H1 (cell line): ENCODE data around the gene PLA2G1B. TPM values are rescaled to one million over a fixed set of nuclear protein-coding genes. Genes with fewer than 3 reads are reported as not detected.

Experiments used
- CTCF ChIA-PET: fragments of 300-600 bp; sonication (Branson Sonifier 250); formaldehyde crosslinking; loops from one replicate; lab custom pipeline; 2021; ENCODE audit not compliant: partially characterized antibody; lab: Charles Lee
- POLR2A ChIA-PET: fragments of 300-600 bp; sonication (Branson Sonifier 250); formaldehyde crosslinking; loops from one replicate; lab custom pipeline; 2021; ENCODE audit warnings: inconsistent platforms; ENCODE audit not compliant: partially characterized antibody; lab: Charles Lee
- DNase-seq, 2 experiments: peaks; one replicate each; pipeline versions ENCODE4 v3.0.0 to v3.0.0-alpha.2; 2010 to 2022; ENCODE audit warnings: low spot score in 2 of 2, low read depth in 1 of 2, mixed read lengths in 1 of 2
- FAIRE-seq: peaks from 2 replicates; lab custom pipeline; 2011; peaks lifted over from hg19 to GRCh38; lab: Jason Lieb, UNC
- H2AFZ ChIP-seq: 2 replicates; pipeline ENCODE4 v1.8.1; 2012; ENCODE audit warnings: low read length, inconsistent platforms
- H2AK5ac ChIP-seq: 2 replicates; pipeline ENCODE4 v1.6.1; 2013; ENCODE audit warnings: low read depth, low read length
- H2BK120ac ChIP-seq: replicated peaks from 2 replicates; pipeline ENCODE3; 2013; ENCODE audit warnings: low read depth, low read length, inconsistent platforms
- H2BK12ac ChIP-seq: 2 replicates; pipeline ENCODE4 v1.6.1; 2013; ENCODE audit warnings: low read depth, low read length
- H2BK15ac ChIP-seq: 2 replicates; pipeline ENCODE4 v1.6.1; 2013; ENCODE audit warnings: low read length
- H2BK20ac ChIP-seq: 2 replicates; pipeline ENCODE4 v1.6.1; 2013; ENCODE audit warnings: low read length
- H2BK5ac ChIP-seq: 2 replicates; pipeline ENCODE4 v1.6.1; 2013; ENCODE audit warnings: low read depth, low read length
- H3K14ac ChIP-seq: 2 replicates; pipeline ENCODE4 v1.6.1; 2013; ENCODE audit warnings: inconsistent platforms; ENCODE audit not compliant: insufficient read length
- H3K18ac ChIP-seq: 2 replicates; pipeline ENCODE4 v1.6.1; 2013; ENCODE audit warnings: low read length; ENCODE audit errors: extremely low read depth
- H3K23ac ChIP-seq: 2 replicates; pipeline ENCODE4 v1.6.1; 2013; ENCODE audit warnings: inconsistent platforms; ENCODE audit not compliant: insufficient read length
- H3K23me2 ChIP-seq: 2 replicates; pipeline ENCODE4 v1.6.1; 2013; ENCODE audit warnings: low read depth, low read length
- H3K27ac ChIP-seq: 2 replicates; pipeline ENCODE4 v1.6.1; 2011; ENCODE audit warnings: low read depth, low read length, inconsistent platforms
- H3K27me3 ChIP-seq, 4 experiments: replicated peaks in 1 of 4; 1 replicate in 1 of 4; 2 replicates in 3 of 4; pipeline versions ENCODE4 v1.6.1 to v1.8.1; 2011 to 2013; ENCODE audit warnings: low read length in 3 of 4, mild to moderate bottlenecking in 3 of 4, inconsistent platforms in 2 of 4, mixed read lengths in 2 of 4, moderate library complexity in 1 of 4; ENCODE audit not compliant: control insufficient read depth in 3 of 4, insufficient read depth in 3 of 4; ENCODE audit errors: extremely low read depth in 1 of 4
- H3K36me3 ChIP-seq, 4 experiments: 2 replicates each; pipeline versions ENCODE4 v1.6.1 to v1.8.1; 2011 to 2013; ENCODE audit warnings: mild to moderate bottlenecking in 4 of 4, low read length in 3 of 4, moderate library complexity in 2 of 4, control low read depth in 1 of 4, inconsistent platforms in 1 of 4; ENCODE audit not compliant: insufficient read depth in 4 of 4, control insufficient read depth in 2 of 4
- H3K4ac ChIP-seq: replicated peaks from 2 replicates; pipeline ENCODE3; 2013; ENCODE audit warnings: low read length, low read depth, mixed read lengths, inconsistent platforms; ENCODE audit not compliant: insufficient read length
- H3K4me1 ChIP-seq, 4 experiments: replicated peaks in 1 of 4; 1 replicate in 1 of 4; 2 replicates in 3 of 4; pipeline versions ENCODE4 v1.6.1 to v1.8.1; 2011 to 2013; ENCODE audit warnings: low read length in 3 of 4, inconsistent platforms in 2 of 4, mixed read lengths in 1 of 4; ENCODE audit not compliant: insufficient read depth in 4 of 4, control insufficient read depth in 3 of 4
- H3K4me2 ChIP-seq, 2 experiments: 2 replicates each; pipeline versions ENCODE4 v1.6.1 to v1.8.1; 2011 to 2013; ENCODE audit warnings: low read depth in 2 of 2, low read length in 2 of 2, control low read depth in 1 of 2, inconsistent platforms in 1 of 2, mild to moderate bottlenecking in 1 of 2; ENCODE audit not compliant: insufficient read depth in 1 of 2
- H3K4me3 ChIP-seq, 4 experiments: fragments of 200-600, 300-600 bp in 1 of 4; sonication (generic), shearing (Covaris generic), sonication (Bioruptor Twin) in 1 of 4; 2 replicates each; pipeline versions ENCODE4 v1.5.1 to v1.8.1; 2011 to 2016; ENCODE audit warnings: low read length in 4 of 4, low read depth in 3 of 4, control low read depth in 2 of 4, inconsistent platforms in 2 of 4, mild to moderate bottlenecking in 2 of 4, mixed read lengths in 1 of 4, moderate library complexity in 1 of 4; ENCODE audit not compliant: insufficient read depth in 2 of 4; ENCODE audit errors: extremely low read depth in 1 of 4
- H3K56ac ChIP-seq: replicated peaks from 2 replicates; pipeline ENCODE3; 2013; ENCODE audit warnings: low read depth, mild to moderate bottlenecking, mixed read lengths, low read length, inconsistent platforms; ENCODE audit not compliant: insufficient read length
- H3K79me1 ChIP-seq: 2 replicates; pipeline ENCODE4 v1.6.1; 2013; ENCODE audit warnings: low read depth, low read length, control low read depth
- H3K79me2 ChIP-seq, 2 experiments: 2 replicates each; pipeline versions ENCODE4 v1.6.1 to v1.8.1; 2012 to 2013; ENCODE audit warnings: low read length in 2 of 2, mild to moderate bottlenecking in 2 of 2, inconsistent platforms in 1 of 2; ENCODE audit not compliant: insufficient read depth in 2 of 2, control insufficient read depth in 1 of 2
- H3K9ac ChIP-seq, 4 experiments: replicated peaks in 1 of 4; 1 replicate in 1 of 4; 2 replicates in 3 of 4; pipeline versions ENCODE4 v1.6.1 to v1.8.1; 2011 to 2013; ENCODE audit warnings: low read depth in 3 of 4, low read length in 3 of 4, control low read depth in 2 of 4, mild to moderate bottlenecking in 2 of 4, moderate library complexity in 2 of 4, inconsistent platforms in 1 of 4; ENCODE audit errors: extremely low read depth in 1 of 4
- H3K9me3 ChIP-seq, 2 experiments: 2 replicates each; pipeline versions ENCODE4 v1.6.1 to v1.8.1; 2012 to 2013; ENCODE audit warnings: mild to moderate bottlenecking in 2 of 2, moderate library complexity in 2 of 2, control low read depth in 1 of 2, inconsistent platforms in 1 of 2, low read depth in 1 of 2, low read length in 1 of 2, mixed read lengths in 1 of 2; ENCODE audit not compliant: insufficient read depth in 2 of 2
- H4K20me1 ChIP-seq, 2 experiments: replicated peaks in 1 of 2; 2 replicates each; pipeline versions ENCODE3 to v1.8.1; 2011 to 2013; ENCODE audit warnings: inconsistent platforms in 2 of 2, low read length in 2 of 2, mild to moderate bottlenecking in 1 of 2; ENCODE audit not compliant: insufficient read depth in 2 of 2, control insufficient read depth in 1 of 2
- H4K5ac ChIP-seq: 2 replicates; pipeline ENCODE4 v1.6.1; 2013; ENCODE audit warnings: low read length, low read depth, mixed read lengths, inconsistent platforms; ENCODE audit not compliant: insufficient read length
- H4K8ac ChIP-seq: 2 replicates; pipeline ENCODE4 v1.8.0; 2013; ENCODE audit warnings: mild to moderate bottlenecking, moderate library complexity, low read length, inconsistent platforms; ENCODE audit not compliant: insufficient read depth; ENCODE audit errors: extremely low read depth
- H4K91ac ChIP-seq: replicated peaks from 2 replicates; pipeline ENCODE3; 2013; ENCODE audit warnings: low read length, mixed read lengths, inconsistent platforms; ENCODE audit not compliant: insufficient read length
- HDAC6 ChIP-seq: IDR thresholded peaks from one replicate; pipeline ENCODE4 v1.7.1; 2012; ENCODE audit warnings: low read depth, mild to moderate bottlenecking, inconsistent platforms, low read length, moderate library complexity
- SIN3A ChIP-seq, 2 experiments: IDR thresholded peaks in 1 of 2; conservative IDR thresholded peaks in 1 of 2; 2 replicates each; pipeline ENCODE4 v1.6.1; 2011 to 2012; ENCODE audit warnings: low read length in 2 of 2, improper control_type of control experiment in 1 of 2, low read depth in 1 of 2, mild to moderate bottlenecking in 1 of 2
- WGBS, 2 experiments: shearing (Covaris generic) in 1 of 2; methylation state at CpG; one replicate each; pipeline versions ENCODE4 v1.1.6 to v1.1.7; 2013 to 2015; ENCODE audit warnings: low lambda C conversion rate in 2 of 2, mixed read lengths in 2 of 2, inconsistent platforms in 1 of 2, low coverage in 1 of 2, missing lambda C conversion rate in 1 of 2; ENCODE audit not compliant: insufficient replicate concordance in 2 of 2, insufficient coverage in 1 of 2, insufficient read length in 1 of 2; ENCODE audit errors: extremely low coverage in 1 of 2, missing lambda C conversion rate in 1 of 2; 5-methylcytosine and 5-hydroxymethylcytosine counted together
- polyA plus RNA-seq, 7 experiments: library from polyadenylated mRNA; depleted of rRNA in 3 of 7; stranded (reverse) in 5 of 7; unstranded in 2 of 7; fragments of >200 nt in 5 of 7; fragments of 200-250 nt in 2 of 7; gene quantifications; 1 replicate in 5 of 7; 2 replicates in 1 of 7; 4 replicates in 1 of 7; pipeline versions ENCODE4 v1.2.1 to v1.2.3, GENCODE V29; 2011 to 2013; ENCODE audit warnings: missing spikeins in 2 of 7, mixed read lengths in 2 of 7
- total RNA-seq: library from RNA; stranded (reverse); fragmentation: NEBNext Ultra II Directional; extraction: Animal tissue kit (Norgen Biotek cat#: 25700); gene quantifications from 2 replicates; pipeline ENCODE4 v1.2.1, GENCODE V29; 2021
- TF ChIP-seq, protein P1 (sequence below): IDR thresholded peaks from 2 replicates; pipeline ENCODE4 v1.6.1; 2012; ENCODE audit warnings: low read length, inconsistent platforms
- TF ChIP-seq, protein P2 (sequence below), 3 experiments: IDR thresholded peaks; 1 replicate in 2 of 3; 2 replicates in 1 of 3; pipeline versions ENCODE4 v1.5.1 to v1.6.1; 2011; ENCODE audit warnings: low read length in 3 of 3, mild to moderate bottlenecking in 3 of 3, inconsistent platforms in 2 of 3, low read depth in 1 of 3, moderate library complexity in 1 of 3; ENCODE audit not compliant: insufficient read depth in 1 of 3; ENCODE audit errors: control extremely low read depth in 1 of 3

Gene PLA2G1B
- total and polyA plus RNA-seq, 2 of the 8 experiments (the other 6 are each of a cell fraction or from before 2014, with no cell fraction given), result not detected

DNA sequence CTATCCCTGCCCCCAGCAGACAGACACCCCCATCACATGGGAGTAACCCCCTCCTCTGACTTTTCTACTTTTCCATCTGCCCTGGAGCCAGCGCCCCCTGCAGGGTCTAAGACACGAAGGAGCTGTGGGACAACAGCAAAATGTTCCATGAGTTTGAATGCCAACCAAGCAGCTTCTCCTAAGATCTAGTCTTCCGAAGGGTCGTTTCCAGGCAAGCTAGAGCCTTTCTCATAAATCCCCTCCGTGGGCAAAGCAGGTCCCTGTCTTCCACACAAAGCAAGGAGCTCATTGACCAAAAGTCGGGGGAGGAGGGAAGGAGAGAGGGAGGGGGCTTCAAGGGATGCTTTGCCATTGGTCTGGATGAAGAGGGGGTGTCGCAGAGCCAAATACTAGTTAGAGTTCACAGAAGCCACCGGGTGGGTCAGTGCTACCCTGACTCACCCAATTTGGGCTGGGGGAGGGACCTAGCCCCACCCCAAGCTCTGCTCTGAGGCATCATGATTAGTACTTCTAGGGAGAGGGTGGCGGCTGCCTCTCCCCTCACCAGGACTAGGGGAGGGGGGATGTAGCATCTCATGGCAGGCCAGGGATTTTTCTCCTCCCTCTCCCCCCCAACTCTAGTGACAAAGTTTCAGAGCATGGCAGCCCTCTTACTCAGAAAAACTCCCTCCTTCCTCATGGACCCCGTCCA lies 39.8 kb upstream of the PLA2G1B start:
- H3K79me1 ChIP-seq, result peaks cover 7% of the 10 kb centered on the region; the same call in 1 of the 2 replicates
- TF ChIP-seq, protein P1, sequence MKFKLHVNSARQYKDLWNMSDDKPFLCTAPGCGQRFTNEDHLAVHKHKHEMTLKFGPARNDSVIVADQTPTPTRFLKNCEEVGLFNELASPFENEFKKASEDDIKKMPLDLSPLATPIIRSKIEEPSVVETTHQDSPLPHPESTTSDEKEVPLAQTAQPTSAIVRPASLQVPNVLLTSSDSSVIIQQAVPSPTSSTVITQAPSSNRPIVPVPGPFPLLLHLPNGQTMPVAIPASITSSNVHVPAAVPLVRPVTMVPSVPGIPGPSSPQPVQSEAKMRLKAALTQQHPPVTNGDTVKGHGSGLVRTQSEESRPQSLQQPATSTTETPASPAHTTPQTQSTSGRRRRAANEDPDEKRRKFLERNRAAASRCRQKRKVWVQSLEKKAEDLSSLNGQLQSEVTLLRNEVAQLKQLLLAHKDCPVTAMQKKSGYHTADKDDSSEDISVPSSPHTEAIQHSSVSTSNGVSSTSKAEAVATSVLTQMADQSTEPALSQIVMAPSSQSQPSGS, result no peak
- TF ChIP-seq, protein P2, sequence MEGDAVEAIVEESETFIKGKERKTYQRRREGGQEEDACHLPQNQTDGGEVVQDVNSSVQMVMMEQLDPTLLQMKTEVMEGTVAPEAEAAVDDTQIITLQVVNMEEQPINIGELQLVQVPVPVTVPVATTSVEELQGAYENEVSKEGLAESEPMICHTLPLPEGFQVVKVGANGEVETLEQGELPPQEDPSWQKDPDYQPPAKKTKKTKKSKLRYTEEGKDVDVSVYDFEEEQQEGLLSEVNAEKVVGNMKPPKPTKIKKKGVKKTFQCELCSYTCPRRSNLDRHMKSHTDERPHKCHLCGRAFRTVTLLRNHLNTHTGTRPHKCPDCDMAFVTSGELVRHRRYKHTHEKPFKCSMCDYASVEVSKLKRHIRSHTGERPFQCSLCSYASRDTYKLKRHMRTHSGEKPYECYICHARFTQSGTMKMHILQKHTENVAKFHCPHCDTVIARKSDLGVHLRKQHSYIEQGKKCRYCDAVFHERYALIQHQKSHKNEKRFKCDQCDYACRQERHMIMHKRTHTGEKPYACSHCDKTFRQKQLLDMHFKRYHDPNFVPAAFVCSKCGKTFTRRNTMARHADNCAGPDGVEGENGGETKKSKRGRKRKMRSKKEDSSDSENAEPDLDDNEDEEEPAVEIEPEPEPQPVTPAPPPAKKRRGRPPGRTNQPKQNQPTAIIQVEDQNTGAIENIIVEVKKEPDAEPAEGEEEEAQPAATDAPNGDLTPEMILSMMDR (IDR thresholded peaks at IDR 0.05; ENCODE audit: control extremely low read depth in 1 of 3, insufficient read depth in 1 of 3, low read depth in 1 of 3, low read length in 3 of 3), result peak; percentile 60 to 76 (median 66)
- 0 out of 4 replicates have a peak, but pooled peaks of 1 of the 2 experiments have one; percentile 61 for TF ChIP-seq SIN3A (conservative IDR thresholded peaks at IDR 0.05 in 1 of 2, IDR thresholded peaks at IDR 0.05 in 1 of 2; ENCODE audit: low read depth in 1 of 2, low read length in 2 of 2)
- TF ChIP-seq HDAC6, result no peak

More for the DNA sequence above, 39.8 kb upstream of the PLA2G1B start:
- Histone ChIP-seq H2BK5ac (no peak overlapping the region), H3K9me3 (no peaks in the 10 kb centered on the region), H2BK20ac (peak overlapping the region; percentile 64; the same call in 1 of the 2 replicates), H3K23ac (no peak overlapping the region), H3K27me3 (peaks cover 0 to 8% (median 6%) of the 10 kb centered on the region in 4 experiments; a peak in 4 of 7 replicates), H2BK12ac (peak overlapping the region; percentile 41; the same call in 1 of the 2 replicates), H4K5ac (peak overlapping the region; percentile 13), H4K20me1 (peaks cover 0 to 17% of the 10 kb centered on the region in 2 experiments), H3K4me1 (peaks cover 20 to 35% (median 26%) of the 10 kb centered on the region in 4 experiments), H3K27ac (no peak overlapping the region), H2AFZ (no peak overlapping the region), H3K79me2 (peaks cover 0 to 26% of the 10 kb centered on the region in 2 experiments; a peak in 2 of 4 replicates), H3K18ac (peak overlapping the region; percentile 60; the same call in 1 of the 2 replicates), H3K56ac (peak overlapping the region; percentile 13), H3K4ac (peak overlapping the region; percentile 30), H3K9ac (peak overlapping the region in 3 of 4 experiments; percentile 1 to 72 (median 40); a peak in 3 of 7 replicates), H4K91ac (no peak overlapping the region), H3K23me2 (peaks cover 17% of the 10 kb centered on the region), H3K14ac (no peak overlapping the region), H3K36me3 (peaks cover 6 to 32% (median 9%) of the 10 kb centered on the region in 4 experiments; a peak in 6 of 8 replicates), H4K8ac (no peak overlapping the region), H2BK15ac (peak overlapping the region; percentile 61; the same call in 1 of the 2 replicates), H2BK120ac (no peak overlapping the region), H2AK5ac (no peak overlapping the region), H3K4me3 (peak overlapping the region; percentile 48 to 84 (median 65)), H3K4me2 (peak overlapping the region; percentile 86 to 87)
- CTCF ChIA-PET, result interaction anchor here (0.6 to 12.5 kb wide), 39 partner anchors 8 to 1166 kb away, joined by 3 to 310 read pairs (median 5); partner anchors contain the start of genes COX6A1 and SIRT4
- DNase-seq (peak in 1 of 2 experiments; percentile 79), FAIRE-seq (peak; percentile 83)
- POLR2A ChIA-PET, result interaction anchor here (0.7 to 3.8 kb wide), 40 partner anchors 9 to 1777 kb away, joined by 3 to 22 read pairs (median 4); partner anchors contain the start of genes COQ5, COX6A1, DYNLL1 and GATC
- 14% methylated on average over 10 of the region's 10 CpGs; no CpG with 5 or more reads in 1 of the 2 experiments for WGBS, 2 experiments
